GM21619 (cell line): ENCODE data around the gene ILKAP.

Source experiments
- ATAC-seq: cut with Tn5 transposase; IDR thresholded peaks from one replicate; pipeline ENCODE4 v1.9.1; 2021; ENCODE audit not compliant: unreplicated experiment

Gene ILKAP

DNA sequence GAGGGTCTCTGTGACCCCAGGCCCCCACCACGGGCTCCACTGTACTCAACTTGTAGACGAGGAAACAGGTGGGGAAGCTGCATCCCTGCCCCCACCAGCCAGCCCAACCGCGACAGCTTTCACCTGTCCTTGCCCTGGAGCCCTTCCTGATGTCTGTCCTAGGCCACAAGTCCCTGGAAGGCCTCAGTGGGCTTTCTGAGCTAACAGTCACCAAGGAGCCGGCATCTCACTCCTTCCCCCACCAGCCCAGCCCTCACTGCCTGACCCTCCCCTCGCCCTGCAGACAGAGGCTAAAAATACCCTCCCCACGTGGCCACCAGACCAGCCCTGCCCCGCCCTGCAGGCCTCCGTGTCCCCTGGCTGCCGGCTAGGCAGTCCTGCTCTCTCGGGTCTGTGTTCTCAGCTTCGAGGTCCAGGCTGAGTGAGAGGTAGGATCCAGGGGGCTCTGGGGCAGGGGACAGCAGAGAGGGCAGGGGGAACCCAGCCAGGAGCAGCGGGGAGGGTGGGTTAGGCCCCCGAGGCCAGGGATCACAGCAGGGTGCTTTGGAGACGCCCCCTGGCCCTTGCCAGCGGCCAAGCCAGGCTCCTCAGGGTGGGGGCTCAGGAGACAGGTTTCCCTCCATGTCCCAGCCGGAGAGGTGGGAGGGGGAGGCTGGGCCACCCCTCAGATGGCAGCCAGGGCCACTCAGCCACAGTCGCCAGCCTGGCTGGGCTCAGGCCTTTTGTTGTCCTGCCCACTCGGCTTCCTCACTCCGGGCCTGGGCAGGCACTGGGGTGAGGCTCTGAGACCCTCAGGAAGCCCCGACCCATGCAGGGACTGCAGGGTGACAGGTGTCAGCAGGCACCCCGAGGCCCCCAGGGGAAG is 64.9 kb downstream of the ILKAP start, which contains the start of gene KLHL30:
KLHL30 (plus strand) TSS at position 338 of the 865 bp plus-strand sequence. CDS start 2,087 bp downstream, outside the sequence.
- no peak for ATAC-seq

DNA sequence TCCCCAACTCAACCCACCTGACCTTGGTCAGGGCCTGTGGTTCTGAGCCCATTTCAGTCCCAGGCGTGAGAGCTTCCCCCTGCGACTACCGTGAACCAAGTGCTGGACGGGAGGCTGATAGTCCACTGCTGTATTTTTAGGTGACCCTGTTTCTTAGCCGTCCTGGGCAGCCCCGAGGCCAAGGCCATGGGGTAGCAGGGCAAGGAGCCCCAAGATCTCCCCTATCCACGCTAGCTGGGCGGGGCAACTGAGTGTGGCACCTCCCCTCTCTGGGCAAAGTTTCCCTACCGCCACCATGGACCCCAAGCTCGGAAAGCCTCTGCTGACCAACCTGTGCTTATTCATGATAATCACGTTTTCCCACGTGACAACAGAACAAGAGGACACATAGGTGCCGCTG is 65.6 kb downstream of the ILKAP start:
- no peak for ATAC-seq

DNA sequence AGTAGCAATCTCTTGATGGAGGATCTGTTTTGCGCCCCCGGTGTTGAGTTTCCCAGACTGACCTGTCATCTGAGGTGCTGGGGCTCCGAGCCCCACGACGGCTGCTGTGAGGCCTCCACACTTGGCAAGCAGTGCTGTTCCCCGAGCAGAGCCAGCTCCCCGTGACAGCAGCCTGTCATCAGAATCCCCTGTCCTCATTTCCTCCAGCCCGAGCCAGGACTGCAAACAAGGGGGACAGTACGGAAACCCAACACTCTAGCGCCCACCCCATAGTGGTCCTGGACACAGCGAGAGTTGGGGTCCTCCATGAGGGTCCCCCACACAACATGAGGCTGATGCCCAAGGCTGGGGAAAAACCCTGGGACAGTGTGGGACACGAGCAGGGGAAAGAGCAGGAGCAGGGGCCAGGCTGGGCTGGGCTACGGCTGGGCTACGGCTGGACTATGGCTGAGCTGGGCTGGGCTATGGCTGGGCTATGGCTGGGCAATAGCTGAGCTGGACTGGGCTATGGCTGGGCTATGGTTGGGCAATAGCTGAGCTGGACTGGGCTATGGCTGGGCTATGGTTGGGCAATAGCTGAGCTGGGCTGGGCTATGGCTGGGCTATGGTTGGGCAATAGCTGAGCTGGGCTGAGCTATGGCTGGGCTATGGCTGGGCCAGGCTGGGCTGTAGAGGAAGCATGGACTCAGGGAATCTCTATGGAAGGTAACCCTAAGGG is 66.5 kb downstream of the ILKAP start:
- no peak for ATAC-seq

DNA sequence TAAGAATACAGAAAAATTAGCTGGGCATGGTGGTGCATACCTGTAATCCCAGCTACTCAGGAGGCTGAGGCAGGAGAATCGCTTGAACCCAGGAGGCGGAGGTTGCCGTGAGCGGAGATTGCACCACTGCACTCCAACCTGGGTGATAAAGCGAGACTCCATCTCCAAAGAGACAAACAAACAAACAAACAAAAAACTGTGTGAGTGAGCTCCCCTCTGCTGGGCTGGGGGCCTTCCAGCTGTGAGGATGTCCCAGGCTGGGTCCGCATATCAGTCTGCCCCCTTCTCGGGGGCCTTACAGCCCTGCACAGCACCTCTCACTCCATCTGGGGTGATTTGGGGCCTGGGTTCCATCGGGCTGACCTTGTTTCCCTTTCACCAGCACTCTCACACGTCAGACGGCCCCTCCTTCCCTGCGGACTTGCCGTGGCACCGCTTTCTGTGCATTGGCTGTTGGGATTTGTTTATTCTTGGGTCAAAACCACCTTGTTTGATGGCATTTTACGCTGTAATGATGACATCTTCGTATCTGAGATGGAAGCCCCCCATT is 67.8 kb downstream of the ILKAP start:
- ATAC-seq: no peak

DNA sequence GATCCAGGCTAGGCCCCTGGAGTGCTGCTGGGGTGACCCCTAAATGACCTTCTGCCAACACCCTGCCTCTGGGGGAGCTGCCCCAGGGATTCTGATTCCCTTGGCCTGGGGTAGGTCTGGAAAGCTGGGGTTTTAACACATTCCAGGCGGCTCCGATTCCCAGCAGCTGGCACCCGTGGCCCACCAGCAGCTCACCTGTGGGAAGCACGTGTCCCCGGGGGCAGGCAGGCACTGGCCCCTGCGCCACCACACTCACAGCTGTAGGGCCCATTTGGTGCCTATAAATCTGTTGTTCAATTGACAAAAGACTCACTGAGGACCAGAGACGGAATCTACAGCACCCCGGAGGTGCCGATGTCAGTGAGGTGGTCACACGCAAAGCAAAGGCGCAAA is 69.1 kb downstream of the ILKAP start:
- no peak for ATAC-seq

DNA sequence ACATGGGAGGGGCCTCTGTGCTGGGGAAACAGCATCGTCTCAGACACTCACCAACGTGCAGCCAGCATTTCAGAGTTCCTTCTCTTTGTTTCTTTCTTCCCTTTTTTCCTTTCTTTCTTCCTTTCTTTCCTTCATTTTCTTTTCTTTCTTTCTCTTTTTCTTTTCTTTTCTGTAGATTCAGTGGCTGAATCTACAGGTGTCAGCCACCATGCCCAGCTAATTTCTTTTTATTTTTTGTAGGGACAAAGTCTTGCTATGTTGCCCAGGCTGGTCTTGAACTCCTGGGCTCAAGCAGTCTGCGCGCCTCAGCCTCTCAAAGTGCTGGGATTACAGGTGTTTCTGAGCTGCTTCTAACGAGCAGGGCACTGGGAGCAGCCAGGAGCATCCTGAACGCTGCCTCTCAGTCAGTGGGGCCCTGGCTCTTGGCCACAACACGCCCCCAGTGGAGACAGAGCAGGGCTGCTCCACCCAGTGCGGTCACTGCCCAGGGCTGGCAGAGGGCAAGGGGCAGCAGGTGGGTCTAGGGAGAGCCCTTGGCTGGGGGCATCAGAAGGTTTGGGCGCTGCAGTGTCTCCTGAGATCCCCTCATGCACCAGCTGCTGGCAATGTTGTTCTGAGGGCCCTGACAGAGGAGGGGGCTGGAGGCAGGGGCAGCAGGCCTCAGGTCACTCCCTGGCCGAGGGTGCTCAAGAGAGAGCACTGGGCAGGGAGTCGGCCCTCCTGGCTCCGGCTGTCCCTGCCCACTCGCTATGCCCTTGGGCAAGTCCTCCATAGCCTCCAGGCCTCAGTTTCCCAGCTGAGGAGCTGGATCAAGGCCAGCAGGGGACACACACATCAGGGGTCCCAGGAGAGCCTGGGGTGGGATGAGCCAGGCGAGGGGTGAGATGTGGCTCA is 69.7 kb downstream of the ILKAP start:
- ATAC-seq: no peak

DNA sequence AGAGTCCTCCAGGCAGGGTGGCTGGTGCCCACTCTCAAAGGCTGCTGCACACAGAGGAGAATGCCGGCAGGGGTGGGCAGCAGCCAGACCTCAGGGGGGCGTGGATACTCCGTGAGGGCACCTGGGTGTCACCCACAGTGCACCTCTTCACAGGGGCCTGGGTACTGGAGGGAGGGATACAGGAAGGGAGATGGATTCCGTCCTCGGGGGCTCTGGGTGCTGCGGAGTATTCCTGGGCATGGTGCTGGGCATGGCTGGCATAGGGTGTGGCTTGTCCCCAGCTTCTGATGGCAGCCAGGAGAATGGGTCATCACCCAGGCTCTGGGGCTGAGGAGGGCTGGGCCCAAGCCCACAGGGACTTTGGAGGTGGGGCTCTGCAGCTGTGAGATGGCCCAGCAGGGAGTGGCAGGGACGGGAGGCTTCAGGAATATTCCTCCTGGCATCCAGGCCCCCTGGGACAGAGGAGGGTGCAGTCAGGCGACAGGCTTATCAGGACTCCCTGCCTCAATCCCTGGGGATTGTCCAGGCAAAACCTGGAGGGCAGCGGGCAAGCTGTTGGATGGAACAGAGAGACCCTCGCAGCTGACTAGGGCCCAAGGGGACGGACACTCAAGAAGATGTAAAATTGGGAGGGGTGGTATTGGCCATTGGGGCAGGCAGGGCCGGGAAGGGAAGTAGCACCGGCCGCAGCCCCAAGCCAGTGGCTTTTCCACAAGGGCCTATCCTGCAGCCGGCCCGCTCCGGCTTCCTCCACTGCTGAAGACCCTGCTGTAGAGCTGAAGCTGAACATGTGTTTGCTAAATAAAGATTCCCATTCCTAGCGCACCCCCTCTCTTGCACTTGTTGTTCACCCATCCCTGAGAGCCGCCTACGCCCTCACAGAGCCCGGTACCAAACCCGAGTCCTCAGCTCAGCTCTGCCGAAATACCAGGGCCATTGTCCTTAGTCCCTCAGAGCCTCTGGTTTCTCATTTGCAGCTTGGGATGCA is 70.7 kb downstream of the ILKAP start:
- no peak for ATAC-seq

DNA sequence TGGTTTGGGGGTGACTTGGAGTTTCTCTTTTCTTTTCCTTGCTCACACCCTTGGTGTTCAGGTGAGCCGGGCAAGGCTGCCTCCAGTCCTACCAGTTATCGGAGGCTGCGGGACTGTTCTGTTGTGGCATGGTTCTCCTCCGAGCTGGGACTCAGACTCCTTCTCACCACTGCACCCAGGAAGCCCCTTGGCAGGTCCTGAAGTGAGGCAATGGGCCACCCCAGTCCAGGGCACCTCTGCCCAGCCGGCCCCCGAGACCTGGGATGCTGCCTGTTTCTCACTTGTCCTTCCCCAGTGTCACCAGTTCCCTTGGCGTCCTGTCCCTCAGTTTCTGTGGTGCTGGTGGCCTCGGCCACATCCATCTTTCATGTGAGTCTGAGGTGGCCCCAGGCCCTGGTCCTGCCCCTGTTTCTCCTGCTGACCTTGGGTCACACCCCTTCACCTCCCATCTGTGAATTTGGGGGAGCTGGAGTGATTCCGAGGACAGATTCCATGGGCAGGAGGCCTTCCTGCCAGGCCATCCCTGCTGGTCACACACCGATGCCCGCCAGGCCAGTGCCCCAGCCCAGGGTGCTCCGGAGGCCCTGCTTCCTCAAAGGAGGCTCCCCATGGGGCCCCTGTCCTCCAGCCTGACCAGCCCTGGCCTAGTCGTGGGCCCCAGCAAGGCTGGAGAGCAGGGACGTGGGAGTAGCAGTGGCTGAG is 71.6 kb downstream of the ILKAP start:
- no peak for ATAC-seq

DNA sequence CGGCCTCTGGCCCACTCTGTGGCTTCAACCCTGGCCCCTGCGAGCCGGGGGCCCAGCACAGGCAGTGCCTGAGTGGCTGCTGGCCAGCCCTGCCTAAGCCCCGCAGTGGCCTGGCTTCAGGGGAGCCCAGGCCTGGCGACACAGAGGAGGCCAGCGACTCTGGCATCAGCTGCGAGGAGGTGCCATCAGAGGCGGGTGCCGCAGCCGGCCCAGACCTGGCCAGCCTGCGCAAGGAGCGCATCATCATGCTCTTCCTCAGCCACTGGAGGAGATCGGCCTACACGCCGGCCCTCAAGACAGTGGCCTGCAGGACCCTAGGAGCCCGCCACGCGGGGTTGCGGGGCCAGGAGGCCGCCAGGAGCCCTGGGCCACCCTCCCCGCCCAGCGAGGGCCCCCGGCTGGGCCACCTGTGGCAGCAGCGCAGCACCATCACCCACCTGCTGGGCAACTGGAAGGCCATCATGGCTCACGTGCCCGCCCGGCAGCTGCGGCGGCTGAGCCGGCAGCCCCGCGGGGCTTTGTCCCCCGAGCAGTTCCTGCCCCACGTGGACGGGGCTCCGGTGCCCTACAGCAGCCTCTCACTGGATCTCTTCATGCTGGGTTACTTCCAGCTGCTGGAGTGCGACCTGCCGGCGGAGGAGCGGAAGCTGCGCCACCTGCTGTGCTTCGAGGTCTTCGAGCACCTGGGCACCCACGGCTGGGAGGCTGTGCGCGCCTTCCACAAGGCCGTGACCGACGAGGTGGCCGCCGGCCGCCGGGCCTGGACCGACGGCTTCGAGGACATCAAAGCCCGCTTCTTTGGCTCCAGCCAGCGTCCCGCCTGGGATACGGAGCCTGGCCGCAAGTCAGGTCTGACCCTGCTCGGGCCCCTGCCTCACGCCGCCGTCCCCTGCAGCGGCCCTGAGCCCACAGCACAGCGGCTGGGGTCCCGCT is 72.5 kb downstream of the ILKAP start:
- no peak for ATAC-seq

DNA sequence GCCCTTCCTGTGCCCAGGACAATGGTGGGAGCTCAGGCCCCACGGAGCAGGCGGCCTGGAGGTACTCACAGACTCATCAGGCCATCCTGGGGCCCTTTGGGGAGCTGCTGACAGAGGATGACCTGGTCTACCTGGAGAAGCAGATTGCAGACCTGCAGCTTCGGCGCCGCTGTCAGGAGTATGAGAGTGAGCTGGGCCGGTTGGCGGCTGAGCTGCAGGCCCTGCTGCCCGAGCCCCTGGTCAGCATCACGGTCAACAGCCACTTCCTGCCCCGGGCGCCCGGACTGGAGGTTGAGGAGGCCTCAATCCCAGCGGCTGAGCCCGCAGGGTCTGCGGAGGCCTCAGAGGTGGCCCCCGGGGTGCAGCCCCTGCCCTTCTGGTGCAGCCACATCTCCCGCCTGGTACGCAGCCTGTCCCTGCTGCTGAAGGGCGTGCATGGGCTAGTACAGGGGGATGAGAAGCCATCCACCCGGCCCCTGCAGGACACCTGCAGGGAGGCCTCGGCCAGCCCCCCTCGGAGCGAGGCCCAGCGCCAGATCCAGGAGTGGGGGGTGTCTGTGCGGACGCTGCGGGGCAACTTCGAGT is 73.3 kb downstream of the ILKAP start:
- ATAC-seq: no peak

DNA sequence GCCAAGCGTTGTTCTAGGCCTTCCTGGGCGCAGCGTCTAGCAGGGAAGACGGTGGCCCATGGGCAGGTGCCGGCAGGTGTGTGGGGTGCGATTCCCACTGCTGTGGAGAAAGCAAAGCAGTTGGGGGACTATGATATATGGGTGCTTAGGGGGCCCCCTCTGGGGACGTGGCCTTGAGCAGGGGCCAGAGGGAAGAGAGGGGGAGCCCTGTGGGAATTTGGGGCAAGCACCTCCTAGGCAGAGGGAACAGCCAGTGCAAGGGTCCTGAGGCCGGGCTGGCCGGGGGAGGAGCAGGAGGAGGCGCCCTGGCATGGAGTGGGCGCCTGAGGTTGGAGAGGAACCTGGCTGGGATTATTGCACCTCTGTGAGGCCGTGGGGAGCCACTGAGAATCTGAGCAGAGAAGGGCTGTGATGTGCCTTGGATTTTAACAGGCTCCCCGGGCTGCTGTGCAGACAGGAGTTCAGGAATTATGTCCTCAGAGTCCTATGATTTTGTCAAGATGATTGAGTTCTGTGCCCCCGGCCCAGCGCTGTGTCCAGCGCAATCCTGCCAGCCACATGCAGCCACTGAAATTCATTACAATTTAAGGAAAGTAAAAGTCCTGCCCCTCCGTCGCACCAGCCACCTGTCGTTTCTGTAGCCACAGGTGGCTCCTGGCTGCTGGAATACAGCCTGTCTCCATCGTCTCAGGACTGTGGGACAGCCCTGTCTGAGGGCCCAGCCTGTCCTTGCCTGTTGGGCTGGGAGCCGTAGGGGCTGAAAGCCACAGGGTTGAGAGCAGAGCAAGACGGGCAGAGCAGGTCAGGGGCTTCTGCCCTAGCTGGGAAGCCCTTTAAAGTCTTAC is 74.1 kb downstream of the ILKAP start:
- ATAC-seq: no peak

DNA sequence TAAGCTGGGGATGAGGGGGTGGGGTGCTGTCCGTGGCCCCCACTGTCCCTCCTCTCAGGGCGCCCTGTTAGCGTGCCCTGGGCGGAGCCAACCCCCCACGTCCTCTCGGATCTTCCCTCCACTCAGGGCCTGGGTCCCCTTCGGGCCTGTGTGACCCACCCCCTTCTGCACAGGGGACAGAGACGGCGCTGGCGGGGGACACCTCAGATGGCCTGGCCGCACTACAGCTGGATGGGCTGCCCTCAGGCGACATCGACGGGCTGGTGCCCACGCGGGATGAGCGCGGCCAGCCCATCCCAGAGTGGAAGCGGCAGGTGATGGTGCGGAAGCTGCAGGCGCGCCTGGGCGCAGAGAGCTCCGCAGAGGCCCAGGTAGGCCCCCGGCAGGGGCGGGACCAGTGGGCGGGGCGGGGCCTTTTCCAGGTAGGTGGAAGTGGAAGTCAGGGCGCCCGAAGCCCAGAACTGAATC is 74.9 kb downstream of the ILKAP start:
- no peak for ATAC-seq

DNA sequence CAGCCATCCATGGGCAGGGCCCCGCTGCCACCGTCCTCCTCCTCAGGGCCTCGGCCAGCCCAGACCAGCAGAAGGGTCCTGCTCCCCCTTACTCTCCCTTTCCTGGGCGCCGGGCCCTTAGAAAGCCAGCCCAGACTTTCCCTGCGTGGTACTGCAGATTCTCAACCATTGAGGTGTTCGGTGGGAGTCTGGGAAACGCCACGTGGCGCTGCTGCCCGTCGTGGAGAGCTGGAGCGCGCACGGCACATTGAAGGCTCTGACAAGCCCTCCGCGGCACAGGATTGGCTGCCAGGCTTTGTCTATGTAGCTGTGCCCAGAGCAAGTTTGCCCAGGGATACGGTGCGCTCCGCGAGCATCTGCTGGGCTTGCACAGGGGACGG is 75.4 kb downstream of the ILKAP start:
- ATAC-seq: no peak

DNA sequence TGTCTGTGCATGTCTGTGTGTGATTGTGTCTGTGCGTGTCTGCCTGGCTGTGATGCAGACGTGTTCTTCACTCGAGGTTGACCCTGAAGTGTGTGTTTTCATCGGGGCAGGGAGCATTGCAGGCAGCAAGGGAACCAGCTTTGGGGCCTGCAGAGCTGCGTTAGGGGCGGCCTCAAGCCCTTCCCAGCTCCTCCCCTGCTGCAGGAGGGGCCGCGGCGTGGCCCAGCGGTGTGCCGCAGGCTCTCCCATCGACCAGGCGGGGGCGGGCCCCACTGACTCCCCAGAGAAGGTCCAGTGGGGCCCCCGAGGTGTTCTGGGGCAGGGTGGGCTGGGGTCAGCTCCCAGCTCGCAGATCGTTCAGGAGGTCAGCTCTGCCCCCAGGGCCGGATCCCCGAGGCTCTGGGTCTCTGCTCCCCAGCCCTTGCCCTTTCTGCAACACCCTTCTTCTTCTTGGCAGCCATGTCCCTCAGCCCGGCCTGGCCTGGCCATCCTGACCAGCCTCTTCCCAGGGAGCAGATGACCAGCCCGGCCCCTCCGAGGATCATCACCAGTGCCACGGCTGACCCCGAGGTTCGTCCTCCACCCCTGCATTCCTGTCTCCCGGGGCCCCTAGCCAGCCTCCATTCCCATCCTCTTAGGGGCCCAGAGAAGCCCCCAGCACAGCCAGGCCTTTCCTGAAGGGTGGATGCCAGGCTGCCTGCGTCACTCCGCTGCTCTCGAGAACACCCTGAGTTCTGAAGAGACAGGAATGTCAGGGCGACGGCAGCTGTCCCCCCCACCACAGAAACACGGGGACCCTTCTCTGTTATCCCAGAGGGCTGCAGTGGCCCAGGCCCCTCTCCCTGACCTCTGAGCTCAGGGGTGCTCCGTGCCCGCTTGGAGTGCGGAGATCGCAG is 76.1 kb downstream of the ILKAP start:
- peak; percentile 53 for ATAC-seq

DNA sequence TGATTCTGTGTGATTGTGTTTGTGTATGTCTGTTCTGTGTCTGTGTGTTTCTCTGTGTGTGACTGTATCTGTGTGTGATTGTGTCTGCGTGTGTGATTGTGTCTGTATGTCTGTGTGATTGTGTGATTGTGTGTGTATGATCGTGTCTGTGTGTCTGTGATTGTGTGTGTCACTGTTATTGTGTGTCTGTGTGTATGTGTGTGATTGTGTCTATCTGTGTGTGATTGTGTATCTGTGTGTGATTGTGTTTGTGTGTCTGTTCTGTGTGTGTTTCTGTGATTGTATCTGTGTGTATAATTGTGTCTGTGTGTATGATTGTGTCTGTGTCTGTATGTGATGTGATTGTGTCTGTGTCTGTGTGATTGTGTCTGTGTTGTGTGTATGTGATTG is 76.7 kb downstream of the ILKAP start:
- no peak for ATAC-seq

DNA sequence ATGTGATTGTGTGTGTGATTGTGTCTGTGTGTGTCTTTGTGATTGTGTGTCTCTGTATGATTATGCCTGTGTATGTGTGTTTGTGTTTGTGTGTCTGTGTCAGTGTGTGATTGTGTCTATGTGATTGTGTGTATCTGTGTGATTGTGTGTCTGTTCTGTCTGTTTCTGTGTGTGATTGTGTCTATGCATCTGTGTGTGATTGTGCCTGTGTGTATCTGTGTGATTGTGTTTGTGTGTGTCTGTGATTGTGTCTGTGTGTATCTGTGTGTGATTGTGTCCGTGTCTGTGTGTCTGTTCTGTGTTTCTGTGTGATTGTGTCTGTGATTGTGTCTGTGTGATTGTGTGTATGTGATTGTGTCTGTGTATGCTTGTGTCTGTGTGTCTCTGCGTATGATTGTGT is 77.2 kb downstream of the ILKAP start:
- ATAC-seq: no peak
